Smooth muscle cell (in vitro differentiated cells): ENCODE measurements around the gene ZNF750. TPM values are rescaled to one million over a fixed set of nuclear protein-coding genes. Genes with fewer than 3 reads are reported as not detected.

Experiments
- DNase-seq: peaks from one replicate; lab custom pipeline; 2025; ENCODE audit not compliant: unreplicated experiment; lab: John Stamatoyannopoulos, UW
- H2AFZ ChIP-seq: fragments of 200-600 bp; sonication (generic); 2 replicates; pipeline ENCODE4 v1.6.0; 2016; ENCODE audit warnings: antibody characterized with exemption, low read depth, mild to moderate bottlenecking
- H3F3A ChIP-seq: fragments of 200-600 bp; sonication (generic); 2 replicates; pipeline ENCODE4 v1.6.0; 2017; ENCODE audit warnings: antibody characterized with exemption, low read depth
- H3K27ac ChIP-seq: fragments of 200-600 bp; sonication (generic); 2 replicates; pipeline ENCODE4 v1.5.1; 2016; ENCODE audit warnings: low read depth, mild to moderate bottlenecking
- H3K27me3 ChIP-seq: fragments of 200-600 bp; sonication (generic); 2 replicates; pipeline ENCODE4 v1.6.1; 2016; ENCODE audit warnings: low read depth, mild to moderate bottlenecking
- H3K36me3 ChIP-seq: fragments of 200-600 bp; sonication (generic); 2 replicates; pipeline ENCODE4 v1.5.1; 2016; ENCODE audit warnings: low read depth
- H3K4me1 ChIP-seq: fragments of 200-600 bp; sonication (generic); 2 replicates; pipeline ENCODE4 v1.5.1; 2016; ENCODE audit warnings: low read depth
- H3K4me2 ChIP-seq: fragments of 200-600 bp; sonication (generic); 2 replicates; pipeline ENCODE4 v1.6.0; 2016; ENCODE audit warnings: mild to moderate bottlenecking
- H3K4me3 ChIP-seq: fragments of 200-600 bp; sonication (generic); 2 replicates; pipeline ENCODE4 v1.5.1; 2016; ENCODE audit warnings: mild to moderate bottlenecking
- H3K79me2 ChIP-seq: fragments of 200-600 bp; sonication (generic); 2 replicates; pipeline ENCODE4 v1.6.0; 2016; ENCODE audit warnings: low read depth, mild to moderate bottlenecking
- H3K9ac ChIP-seq: fragments of 200-600 bp; sonication (generic); 2 replicates; pipeline ENCODE4 v1.6.0; 2016; ENCODE audit warnings: low read depth
- H3K9me3 ChIP-seq: fragments of 200-600 bp; sonication (generic); replicated peaks from 2 replicates; pipeline ENCODE4 v1.5.1; 2016; ENCODE audit warnings: low read depth
- H4K20me1 ChIP-seq: fragments of 200-600 bp; sonication (generic); 2 replicates; pipeline ENCODE4 v1.6.0; 2016; ENCODE audit warnings: low read depth
- WGBS: methylation state at CpG from one replicate; pipeline ENCODE4 v1.1.7; 2016; ENCODE audit warnings: low lambda C conversion rate; 5-methylcytosine and 5-hydroxymethylcytosine counted together
- polyA plus RNA-seq: library from polyadenylated mRNA; unstranded; fragments of >200 nt; fragmentation: Nextera tagmentation; extraction: Ambion mirVana; gene quantifications from 2 replicates; pipeline ENCODE4 v1.2.1, GENCODE V29; 2016
- total RNA-seq: library from RNA; depleted of rRNA; stranded (reverse); fragments of >200 nt; gene quantifications from 2 replicates; pipeline ENCODE4 v1.2.3, GENCODE V29; 2014
- TF ChIP-seq, protein P1 (sequence below): fragments of 200-600 bp; sonication (generic); IDR thresholded peaks from 2 replicates; pipeline ENCODE4 v1.5.1; 2017; ENCODE audit warnings: borderline replicate concordance, mild to moderate bottlenecking, antibody characterized with exemption; ENCODE audit not compliant: insufficient read depth, poor library complexity, severe bottlenecking

Gene ZNF750
- total and polyA plus RNA-seq, 2 experiments from 2014 or later: 0.93 to 7.1 TPM

DNA sequence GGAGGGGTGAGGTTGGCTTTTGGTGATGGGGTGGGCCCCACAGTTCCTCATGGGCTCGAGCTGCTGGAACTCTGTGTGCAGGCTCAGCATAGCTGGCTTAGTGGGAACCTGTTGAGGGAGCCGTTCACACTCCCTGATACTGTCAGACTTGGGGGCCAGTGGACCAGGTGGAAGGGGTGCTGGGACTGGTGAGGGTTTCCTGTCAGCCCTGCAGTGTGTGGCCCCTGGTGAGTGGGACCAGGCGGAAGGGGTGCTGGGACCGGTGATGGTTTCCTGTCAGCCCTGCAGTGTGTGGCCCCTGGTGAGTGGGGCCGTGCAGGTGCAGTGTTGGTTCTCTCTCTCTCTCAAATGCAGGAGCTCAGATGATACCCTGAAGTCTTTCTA is 45.1 kb upstream of the ZNF750 start:
- H3K79me2 ChIP-seq: peaks cover 10% of the 10 kb centered on the region
- peaks cover 5% of the 10 kb centered on the region for H3F3A ChIP-seq
- H3K36me3 ChIP-seq: no peaks in the 10 kb centered on the region
- 86% methylated on average over 5 of the region's 5 CpGs for WGBS
- peaks cover 17% of the 10 kb centered on the region for H3K4me1 ChIP-seq
- no peak overlapping the region for H3K4me3 ChIP-seq
- TF ChIP-seq, protein P1, sequence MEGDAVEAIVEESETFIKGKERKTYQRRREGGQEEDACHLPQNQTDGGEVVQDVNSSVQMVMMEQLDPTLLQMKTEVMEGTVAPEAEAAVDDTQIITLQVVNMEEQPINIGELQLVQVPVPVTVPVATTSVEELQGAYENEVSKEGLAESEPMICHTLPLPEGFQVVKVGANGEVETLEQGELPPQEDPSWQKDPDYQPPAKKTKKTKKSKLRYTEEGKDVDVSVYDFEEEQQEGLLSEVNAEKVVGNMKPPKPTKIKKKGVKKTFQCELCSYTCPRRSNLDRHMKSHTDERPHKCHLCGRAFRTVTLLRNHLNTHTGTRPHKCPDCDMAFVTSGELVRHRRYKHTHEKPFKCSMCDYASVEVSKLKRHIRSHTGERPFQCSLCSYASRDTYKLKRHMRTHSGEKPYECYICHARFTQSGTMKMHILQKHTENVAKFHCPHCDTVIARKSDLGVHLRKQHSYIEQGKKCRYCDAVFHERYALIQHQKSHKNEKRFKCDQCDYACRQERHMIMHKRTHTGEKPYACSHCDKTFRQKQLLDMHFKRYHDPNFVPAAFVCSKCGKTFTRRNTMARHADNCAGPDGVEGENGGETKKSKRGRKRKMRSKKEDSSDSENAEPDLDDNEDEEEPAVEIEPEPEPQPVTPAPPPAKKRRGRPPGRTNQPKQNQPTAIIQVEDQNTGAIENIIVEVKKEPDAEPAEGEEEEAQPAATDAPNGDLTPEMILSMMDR: no peak
- H3K27ac ChIP-seq: peak overlapping the region; percentile 91
- H2AFZ ChIP-seq: no peak overlapping the region
- peak overlapping the region; percentile 81 for H3K4me2 ChIP-seq
- no peak for DNase-seq
- no peaks in the 10 kb centered on the region for H3K27me3 ChIP-seq
- H3K9ac ChIP-seq: peak overlapping the region; percentile 33
- no peaks in the 10 kb centered on the region for H4K20me1 ChIP-seq
- H3K9me3 ChIP-seq: no peaks in the 10 kb centered on the region

DNA sequence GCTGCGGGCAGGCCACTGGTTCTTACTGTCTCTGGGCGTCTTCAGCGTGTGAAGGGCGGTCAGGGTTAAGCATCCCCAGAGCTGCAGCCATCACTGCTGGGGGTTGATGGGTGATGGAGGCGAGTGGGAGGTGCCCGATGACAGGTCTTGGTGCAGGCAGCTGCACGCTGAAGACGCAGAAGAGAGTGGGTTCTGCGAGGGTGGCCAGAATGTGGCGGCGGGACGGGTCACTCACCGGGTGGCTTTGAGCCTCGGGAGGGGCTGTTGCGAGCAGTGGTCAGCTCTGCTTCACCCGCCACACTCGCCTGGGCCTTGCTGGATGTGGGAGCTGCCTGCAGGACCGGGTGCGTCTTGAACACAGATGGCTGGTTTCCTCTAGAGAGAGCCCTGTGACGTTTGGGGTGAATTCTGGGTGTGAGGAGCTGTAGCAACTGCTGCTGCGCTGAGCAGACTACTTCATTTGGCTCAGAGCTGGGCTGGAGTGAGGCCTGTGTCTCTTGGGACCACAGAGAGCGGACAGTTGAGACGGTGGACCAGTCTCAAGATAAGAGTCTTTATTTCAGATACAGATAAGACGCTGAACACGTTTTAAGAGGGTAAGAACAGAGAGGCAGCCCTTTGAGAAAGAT is 44.6 kb upstream of the ZNF750 start:
- Histone ChIP-seq H3K36me3 (no peaks in the 10 kb centered on the region), H3K27ac (peak overlapping the region; percentile 91), H3K4me2 (peak overlapping the region; percentile 81), H3F3A (peaks cover 5% of the 10 kb centered on the region), H3K4me1 (peaks cover 17% of the 10 kb centered on the region), H2AFZ (no peak overlapping the region), H4K20me1 (no peaks in the 10 kb centered on the region), H3K9ac (no peak overlapping the region), H3K9me3 (no peaks in the 10 kb centered on the region), H3K79me2 (peaks cover 15% of the 10 kb centered on the region), H3K27me3 (no peaks in the 10 kb centered on the region), H3K4me3 (no peak overlapping the region)
- no peak for DNase-seq
- WGBS: 80% methylated on average over 25 of the region's 25 CpGs
- TF ChIP-seq, protein P1: no peak

DNA sequence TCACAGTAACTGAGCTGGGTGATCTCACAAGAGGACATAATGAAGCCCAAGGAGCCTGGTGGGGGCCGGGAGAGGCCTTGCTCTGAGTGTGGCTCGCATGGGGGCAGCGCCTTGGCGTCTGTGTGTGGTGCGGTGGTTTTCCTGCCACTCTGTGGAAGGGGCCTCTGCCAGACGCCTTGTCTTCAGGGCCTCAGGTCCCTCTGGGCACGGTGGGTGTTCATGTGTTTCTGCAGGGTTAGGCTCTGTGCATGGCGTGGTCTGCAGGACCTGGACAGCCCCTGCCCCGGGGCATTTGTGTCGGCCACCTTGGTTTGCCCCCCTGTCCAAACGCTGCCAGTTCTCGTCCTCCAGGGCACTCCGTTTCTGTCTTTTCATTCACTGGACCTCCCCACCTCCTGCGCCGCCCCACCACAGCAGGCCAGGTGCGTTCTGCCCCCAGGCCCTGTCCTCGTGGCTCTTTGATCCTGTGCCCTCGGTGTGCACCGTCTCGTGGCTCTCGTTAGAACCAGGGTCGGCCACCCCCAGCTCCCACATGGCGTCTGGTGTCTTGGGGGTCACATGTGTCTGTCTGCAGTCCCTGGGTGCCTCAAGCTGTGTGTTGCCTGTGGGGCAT is 43.7 kb upstream of the ZNF750 start:
- 95% methylated on average over 19 of the region's 23 CpGs for WGBS
- H3K36me3 ChIP-seq: no peaks in the 10 kb centered on the region
- H3F3A ChIP-seq: peaks cover 5% of the 10 kb centered on the region
- TF ChIP-seq, protein P1: no peak
- H2AFZ ChIP-seq: no peak overlapping the region
- H3K9ac ChIP-seq: no peak overlapping the region
- peaks cover 17% of the 10 kb centered on the region for H3K4me1 ChIP-seq
- no peaks in the 10 kb centered on the region for H4K20me1 ChIP-seq
- no peak overlapping the region for H3K27ac ChIP-seq
- peaks cover 20% of the 10 kb centered on the region for H3K79me2 ChIP-seq
- no peak overlapping the region for H3K4me2 ChIP-seq
- no peaks in the 10 kb centered on the region for H3K27me3 ChIP-seq
- DNase-seq: no peak
- no peaks in the 10 kb centered on the region for H3K9me3 ChIP-seq
- no peak overlapping the region for H3K4me3 ChIP-seq
